Measurements from ENCODE around the gene SNX11.
A peak's percentile ranks its signal among the peaks of the same experiment; 100 is the strongest.

Gene SNX11

DNA sequence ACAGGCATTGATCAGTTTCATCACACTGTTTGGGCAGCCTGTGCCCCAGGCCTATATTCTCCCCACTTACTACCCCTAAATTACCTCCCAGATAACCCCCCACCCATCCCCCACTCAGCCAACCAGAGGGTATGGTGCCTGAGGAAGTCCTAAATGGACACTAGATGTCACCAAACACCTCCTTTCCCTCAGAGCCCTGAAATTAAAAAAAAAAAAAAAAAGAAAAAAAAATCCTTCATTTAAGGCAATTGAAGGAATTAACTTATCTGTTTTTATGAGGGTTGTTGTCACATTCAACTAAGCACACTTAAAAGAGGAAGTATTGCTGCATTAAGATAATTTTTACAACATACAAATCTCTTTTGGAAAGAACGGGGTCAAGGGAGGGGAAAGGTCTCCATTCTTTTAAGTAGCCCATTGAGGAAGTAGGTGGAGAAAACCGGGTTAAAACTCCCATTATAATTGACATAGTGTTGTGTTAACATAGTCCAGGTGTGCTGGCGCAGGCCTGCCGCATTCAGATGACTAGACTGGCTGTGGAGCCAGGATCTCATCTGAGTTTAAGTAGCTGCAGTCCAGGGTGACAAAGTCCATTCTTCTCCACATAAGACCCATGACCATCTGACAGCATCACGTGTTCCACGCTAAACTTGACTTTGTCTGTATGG is 46.3 kb downstream of the SNX11 start:
- H4K20me1 ChIP-seq (ENCODE audit: insufficient read depth, low read length): 0 out of 2 replicates have a peak, but pooled peaks cover 3% of the 10 kb centered on the region
- TF ChIP-seq, protein P1, sequence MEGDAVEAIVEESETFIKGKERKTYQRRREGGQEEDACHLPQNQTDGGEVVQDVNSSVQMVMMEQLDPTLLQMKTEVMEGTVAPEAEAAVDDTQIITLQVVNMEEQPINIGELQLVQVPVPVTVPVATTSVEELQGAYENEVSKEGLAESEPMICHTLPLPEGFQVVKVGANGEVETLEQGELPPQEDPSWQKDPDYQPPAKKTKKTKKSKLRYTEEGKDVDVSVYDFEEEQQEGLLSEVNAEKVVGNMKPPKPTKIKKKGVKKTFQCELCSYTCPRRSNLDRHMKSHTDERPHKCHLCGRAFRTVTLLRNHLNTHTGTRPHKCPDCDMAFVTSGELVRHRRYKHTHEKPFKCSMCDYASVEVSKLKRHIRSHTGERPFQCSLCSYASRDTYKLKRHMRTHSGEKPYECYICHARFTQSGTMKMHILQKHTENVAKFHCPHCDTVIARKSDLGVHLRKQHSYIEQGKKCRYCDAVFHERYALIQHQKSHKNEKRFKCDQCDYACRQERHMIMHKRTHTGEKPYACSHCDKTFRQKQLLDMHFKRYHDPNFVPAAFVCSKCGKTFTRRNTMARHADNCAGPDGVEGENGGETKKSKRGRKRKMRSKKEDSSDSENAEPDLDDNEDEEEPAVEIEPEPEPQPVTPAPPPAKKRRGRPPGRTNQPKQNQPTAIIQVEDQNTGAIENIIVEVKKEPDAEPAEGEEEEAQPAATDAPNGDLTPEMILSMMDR (IDR thresholded peaks at IDR 0.05; ENCODE audit: borderline replicate concordance, extremely low read depth, low read length, poor library complexity, severe bottlenecking): peak; percentile 41
- TF ChIP-seq EZH2 (IDR thresholded peaks at IDR 0.05; ENCODE audit: borderline replicate concordance, low read depth, low read length, severe bottlenecking): no peak
- ATAC-seq (ENCODE audit: insufficient read depth, low read depth): no peak
- H3K4me1 ChIP-seq (ENCODE audit: insufficient read depth, low read length): no peaks in the 10 kb centered on the region
- no peaks in the 10 kb centered on the region for H3K9me3 ChIP-seq (ENCODE audit: insufficient read depth, low read length, severe bottlenecking)
- peaks cover 52% of the 10 kb centered on the region for H3K27me3 ChIP-seq (ENCODE audit: insufficient read depth, low read length, poor library complexity)
- H3K79me2 ChIP-seq (ENCODE audit: insufficient read depth, low read length): no peaks in the 10 kb centered on the region
- no peak overlapping the region for H3K9ac ChIP-seq (ENCODE audit: low read depth, low read length)
- no peaks in the 10 kb centered on the region for H3K36me3 ChIP-seq (ENCODE audit: insufficient read depth, low read length)
- H3K4me3 ChIP-seq (ENCODE audit: low read depth in 1 of 2, low read length in 2 of 2): no peak overlapping the region
- no peak overlapping the region for H2AFZ ChIP-seq (ENCODE audit: low read depth, low read length)
- H3K27ac ChIP-seq (ENCODE audit: low read length): no peak overlapping the region
- DNase-seq: peak; percentile 11
- no peak overlapping the region for H3K4me2 ChIP-seq (ENCODE audit: insufficient read depth, low read length)

DNA sequence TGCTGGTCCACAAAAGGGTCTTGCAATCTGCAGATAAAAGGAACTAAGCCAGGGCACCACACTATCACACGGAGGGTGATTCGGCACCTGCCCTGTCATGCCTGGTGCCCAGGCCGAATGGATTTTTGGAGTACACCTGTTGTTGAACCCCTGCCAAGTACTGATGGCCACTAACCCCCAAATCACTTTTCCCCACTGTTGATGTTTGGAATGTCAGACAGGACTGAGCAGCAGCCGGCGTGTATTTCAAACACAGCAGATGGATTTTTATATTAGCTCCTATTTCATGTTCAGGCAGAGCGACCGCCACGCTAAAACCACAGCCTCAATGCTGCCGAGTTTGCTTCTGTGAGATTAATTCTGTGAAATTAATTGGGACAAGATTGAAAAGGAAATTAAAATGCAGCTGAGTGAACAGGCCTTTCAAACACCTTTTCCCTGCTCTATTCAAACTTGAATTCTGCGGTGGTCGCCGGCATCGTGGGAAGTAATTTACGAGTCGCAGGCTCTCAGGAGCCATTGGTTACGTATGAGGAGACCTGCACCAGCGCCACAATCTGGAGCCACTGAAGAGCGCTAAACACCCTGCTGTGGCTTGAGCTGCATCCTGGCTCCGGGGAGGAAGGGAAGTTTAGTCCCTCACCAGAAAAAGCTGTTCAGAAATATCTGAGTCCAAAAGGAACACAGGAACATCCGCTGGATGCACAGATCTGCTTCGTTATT is 48.5 kb downstream of the SNX11 start:
- Histone ChIP-seq H3K4me3 (ENCODE audit: low read depth in 1 of 2, low read length in 2 of 2) (no peak overlapping the region), H3K9ac (ENCODE audit: low read depth, low read length) (no peak overlapping the region), H4K20me1 (ENCODE audit: insufficient read depth, low read length) (0 out of 2 replicates have a peak, but pooled peaks cover 3% of the 10 kb centered on the region), H3K27ac (ENCODE audit: low read length) (no peak overlapping the region), H3K4me2 (ENCODE audit: insufficient read depth, low read length) (no peak overlapping the region), H3K79me2 (ENCODE audit: insufficient read depth, low read length) (no peaks in the 10 kb centered on the region), H3K36me3 (ENCODE audit: insufficient read depth, low read length) (no peaks in the 10 kb centered on the region), H3K9me3 (ENCODE audit: insufficient read depth, low read length, severe bottlenecking) (no peaks in the 10 kb centered on the region), H2AFZ (ENCODE audit: low read depth, low read length) (no peak overlapping the region), H3K27me3 (ENCODE audit: insufficient read depth, low read length, poor library complexity) (peaks cover 35% of the 10 kb centered on the region), H3K4me1 (ENCODE audit: insufficient read depth, low read length) (no peaks in the 10 kb centered on the region)
- TF ChIP-seq EZH2 (IDR thresholded peaks at IDR 0.05; ENCODE audit: borderline replicate concordance, low read depth, low read length, severe bottlenecking): no peak
- TF ChIP-seq, protein P1 (IDR thresholded peaks at IDR 0.05; ENCODE audit: borderline replicate concordance, extremely low read depth, low read length, poor library complexity, severe bottlenecking): no peak
- ATAC-seq (ENCODE audit: insufficient read depth, low read depth): no peak
- DNase-seq: no peak

DNA sequence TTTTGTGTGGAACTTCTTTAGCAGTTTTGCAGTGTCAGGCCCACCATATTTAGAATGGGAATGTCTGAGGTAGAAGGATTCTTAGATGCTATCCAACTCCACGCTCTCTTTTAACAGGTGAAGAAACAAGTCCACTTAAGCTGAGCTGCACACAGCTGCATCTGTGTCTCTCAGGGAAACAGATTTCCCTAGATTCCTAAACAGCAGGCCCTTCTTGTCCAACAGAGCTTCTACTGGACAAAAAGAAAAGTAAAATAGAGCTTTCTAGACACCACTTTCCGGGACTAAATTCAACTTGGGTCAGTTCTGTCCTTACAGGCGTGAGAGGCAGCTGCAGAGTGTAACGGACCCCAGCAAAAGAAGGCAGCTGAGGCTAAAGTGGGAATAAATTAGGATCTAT is 51.7 kb downstream of the SNX11 start:
- no peak for ATAC-seq (ENCODE audit: insufficient read depth, low read depth)

More for the DNA sequence above, 51.7 kb downstream of the SNX11 start:
- Histone ChIP-seq H3K4me2 (ENCODE audit: insufficient read depth, low read length) (no peak overlapping the region), H3K9me3 (ENCODE audit: insufficient read depth, low read length, severe bottlenecking) (no peaks in the 10 kb centered on the region), H3K79me2 (ENCODE audit: insufficient read depth, low read length) (no peaks in the 10 kb centered on the region), H2AFZ (ENCODE audit: low read depth, low read length) (no peak overlapping the region), H4K20me1 (ENCODE audit: insufficient read depth, low read length) (no peaks in the 10 kb centered on the region), H3K27me3 (ENCODE audit: insufficient read depth, low read length, poor library complexity) (peaks cover 13% of the 10 kb centered on the region), H3K9ac (ENCODE audit: low read depth, low read length) (no peak overlapping the region), H3K4me3 (ENCODE audit: low read depth in 1 of 2, low read length in 2 of 2) (no peak overlapping the region), H3K4me1 (ENCODE audit: insufficient read depth, low read length) (no peaks in the 10 kb centered on the region), H3K27ac (ENCODE audit: low read length) (no peak overlapping the region), H3K36me3 (ENCODE audit: insufficient read depth, low read length) (no peaks in the 10 kb centered on the region)
- no peak for DNase-seq
- TF ChIP-seq, protein P1 (IDR thresholded peaks at IDR 0.05; ENCODE audit: borderline replicate concordance, extremely low read depth, low read length, poor library complexity, severe bottlenecking): no peak
- no peak for TF ChIP-seq EZH2 (IDR thresholded peaks at IDR 0.05; ENCODE audit: borderline replicate concordance, low read depth, low read length, severe bottlenecking)
